GM12874 (cell line): ENCODE measurements around the gene TRIM65.
A peak's percentile ranks its signal among the peaks of the same experiment; 100 is the strongest.

Source experiments
- TF ChIP-seq, protein P1 (sequence below): IDR thresholded peaks from 2 replicates; pipeline ENCODE4 v1.5.1; 2011; ENCODE audit warnings: low read depth, mild to moderate bottlenecking, control low read depth, low read length, moderate library complexity; ENCODE audit not compliant: insufficient read depth

Gene TRIM65

DNA sequence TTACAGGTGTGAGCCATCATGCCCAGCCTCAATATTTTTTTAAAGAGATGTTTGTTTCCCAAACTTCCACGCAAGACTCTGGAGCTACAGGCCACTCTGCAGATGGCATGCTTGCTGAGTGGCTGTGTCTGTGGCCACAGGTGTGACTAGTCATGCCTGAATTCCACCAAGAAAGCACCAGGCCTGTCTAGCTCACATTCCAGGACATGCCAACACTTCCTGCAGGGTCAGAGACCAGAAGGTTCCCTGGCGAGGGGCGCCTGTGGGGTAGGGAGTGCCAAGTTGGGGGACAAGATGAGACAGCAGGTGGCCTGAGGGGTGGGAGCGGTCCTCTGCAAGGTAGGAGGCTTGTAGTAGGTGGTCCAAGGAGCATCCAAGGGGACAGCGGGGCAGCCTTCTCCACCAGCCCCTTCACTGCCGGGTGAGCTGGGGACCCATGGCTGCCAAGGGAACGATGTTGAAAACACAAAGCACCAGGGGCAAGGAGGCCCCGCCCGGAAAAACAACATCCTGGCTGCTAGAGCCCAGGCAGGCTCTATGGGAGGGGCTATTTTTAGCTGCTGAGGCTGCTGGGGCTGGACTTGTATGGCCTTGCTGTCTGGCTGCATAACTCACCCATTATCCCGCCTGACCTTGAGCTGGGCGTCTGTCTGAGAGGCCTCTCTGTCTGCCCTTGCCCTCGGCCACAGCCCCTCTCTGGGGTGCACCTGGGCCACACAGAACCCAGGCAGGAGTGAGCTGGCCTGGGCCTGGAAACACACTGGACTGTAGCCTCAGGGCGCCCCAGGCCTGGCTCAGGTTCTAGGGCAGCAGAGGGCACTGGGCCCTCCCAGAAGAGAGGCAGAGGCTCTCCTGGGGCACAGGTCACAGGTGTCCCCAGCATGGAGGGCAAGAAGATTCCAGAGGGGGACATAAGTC, 24.1 kb downstream of the TRIM65 start:
- TF ChIP-seq, protein P1, sequence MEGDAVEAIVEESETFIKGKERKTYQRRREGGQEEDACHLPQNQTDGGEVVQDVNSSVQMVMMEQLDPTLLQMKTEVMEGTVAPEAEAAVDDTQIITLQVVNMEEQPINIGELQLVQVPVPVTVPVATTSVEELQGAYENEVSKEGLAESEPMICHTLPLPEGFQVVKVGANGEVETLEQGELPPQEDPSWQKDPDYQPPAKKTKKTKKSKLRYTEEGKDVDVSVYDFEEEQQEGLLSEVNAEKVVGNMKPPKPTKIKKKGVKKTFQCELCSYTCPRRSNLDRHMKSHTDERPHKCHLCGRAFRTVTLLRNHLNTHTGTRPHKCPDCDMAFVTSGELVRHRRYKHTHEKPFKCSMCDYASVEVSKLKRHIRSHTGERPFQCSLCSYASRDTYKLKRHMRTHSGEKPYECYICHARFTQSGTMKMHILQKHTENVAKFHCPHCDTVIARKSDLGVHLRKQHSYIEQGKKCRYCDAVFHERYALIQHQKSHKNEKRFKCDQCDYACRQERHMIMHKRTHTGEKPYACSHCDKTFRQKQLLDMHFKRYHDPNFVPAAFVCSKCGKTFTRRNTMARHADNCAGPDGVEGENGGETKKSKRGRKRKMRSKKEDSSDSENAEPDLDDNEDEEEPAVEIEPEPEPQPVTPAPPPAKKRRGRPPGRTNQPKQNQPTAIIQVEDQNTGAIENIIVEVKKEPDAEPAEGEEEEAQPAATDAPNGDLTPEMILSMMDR = no peak

GRCh38 chr17:75869282-75870141, 27.2 kb downstream of the TRIM65 start:
- TF ChIP-seq, protein P1 = no peak

- TF ChIP-seq, protein P1 = no peak
These were observed 32.3 kb downstream of the TRIM65 start for GRCh38 chr17:75864448-75864871.

GRCh38 chr17:75861927-75862317, 34.8 kb downstream of the TRIM65 start:
- TF ChIP-seq, protein P1 = no peak

- TF ChIP-seq, protein P1 = no peak; the same call in 1 of the 2 replicates
These were observed 40.5 kb downstream of the TRIM65 start for GRCh38 chr17:75856062-75856756.

DNA sequence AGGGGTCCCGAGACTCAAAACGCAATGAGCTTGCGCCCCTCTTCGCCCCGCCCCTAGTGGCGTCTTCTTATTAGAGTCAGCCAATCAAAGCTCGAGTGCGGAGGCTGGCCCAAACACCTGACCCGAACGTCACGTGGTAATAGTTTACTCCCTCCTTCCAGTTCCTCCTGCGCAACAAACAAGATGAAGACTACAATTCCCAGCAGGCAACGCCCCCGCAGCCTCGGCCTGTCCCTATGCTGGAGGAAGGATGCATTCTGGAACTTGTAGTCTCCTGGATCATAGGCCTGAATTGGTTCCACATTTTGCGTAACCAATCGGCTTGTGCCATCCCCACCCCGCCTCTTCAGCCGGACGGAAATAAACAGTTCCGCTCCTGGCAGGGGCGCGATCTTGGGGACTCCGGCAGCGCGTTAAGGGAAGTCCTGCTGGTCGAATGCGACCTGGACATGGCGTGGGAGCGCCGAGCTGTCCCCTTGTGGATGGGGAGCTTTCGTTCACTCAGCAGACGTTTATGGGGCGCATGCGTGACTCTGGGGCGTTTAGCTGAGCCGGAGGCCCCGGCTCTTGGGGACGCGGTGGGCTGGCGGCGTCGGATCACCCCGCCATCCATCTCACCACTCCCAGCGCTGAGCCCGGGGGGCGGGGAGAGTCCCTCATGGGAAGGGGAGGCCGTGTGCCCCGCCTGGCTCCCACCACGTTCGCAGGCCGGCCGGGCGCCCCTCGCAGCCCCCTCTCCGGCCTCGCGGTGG, 41.3 kb downstream of the TRIM65 start, which contains the start of gene WBP2:
TSS of gene WBP2 (minus strand) at position 26 of the 752 bp plus-strand sequence. CDS start 38 bp downstream, outside the sequence.
- TF ChIP-seq, protein P1 = peak; percentile 66; the same call in 1 of the 2 replicates
